Esophagus (tissue), 2 donors: Measurements from ENCODE around the gene EWSR1. TPM values are rescaled to one million over a fixed set of nuclear protein-coding genes. Genes with fewer than 3 reads are reported as not detected.

Experiments used
- H3K27ac ChIP-seq, 2 donors: one replicate each; pipeline ENCODE4 v1.5.1; 2013; ENCODE audit warnings: low read depth in 2 of 2, mild to moderate bottlenecking in 2 of 2, inconsistent platforms in 1 of 2, low read length in 1 of 2, moderate library complexity in 1 of 2
- H3K27me3 ChIP-seq, 2 donors: one replicate each; pipeline ENCODE4 v1.6.1; 2013; ENCODE audit warnings: low read length in 2 of 2, control low read depth in 1 of 2, mild to moderate bottlenecking in 1 of 2; ENCODE audit not compliant: insufficient read depth in 2 of 2, control insufficient read depth in 1 of 2
- H3K36me3 ChIP-seq, 2 donors: one replicate each; pipeline ENCODE4 v1.6.1; 2013; ENCODE audit warnings: low read length in 1 of 2; ENCODE audit not compliant: control insufficient read depth in 2 of 2, insufficient read depth in 2 of 2
- H3K4me1 ChIP-seq, 2 donors: one replicate each; pipeline ENCODE4 v1.6.1; 2013; ENCODE audit warnings: low read length in 1 of 2; ENCODE audit not compliant: control insufficient read depth in 2 of 2, insufficient read depth in 2 of 2
- H3K4me3 ChIP-seq, 2 donors: one replicate each; pipeline ENCODE4 v1.5.1; 2013; ENCODE audit warnings: low read length in 2 of 2, mild to moderate bottlenecking in 2 of 2, low read depth in 1 of 2, moderate library complexity in 1 of 2
- H3K9me3 ChIP-seq, 2 donors: one replicate each; pipeline ENCODE4 v1.6.1; 2013; ENCODE audit warnings: mild to moderate bottlenecking in 2 of 2, low read depth in 1 of 2, low read length in 1 of 2, moderate library complexity in 1 of 2; ENCODE audit not compliant: control insufficient read depth in 2 of 2, insufficient read depth in 1 of 2
- WGBS, 2 donors: extraction: QIAGEN DNeasy Blood & Tissue Kit; methylation state at CpG; one replicate each; pipeline ENCODE4 v1.1.7; 2013; 5-methylcytosine and 5-hydroxymethylcytosine counted together
- polyA plus RNA-seq, 2 donors: library from polyadenylated mRNA; stranded (reverse); fragments of 200-250 nt; gene quantifications; one replicate each; pipeline ENCODE4 v1.2.3, GENCODE V29; 2013
- donor health status: healthy with polysubstance abuse.
- donor health status: Bipolar disorder and iron deficiency.

EWSR1 gene
- polyA plus RNA-seq, 2 donors, result 103 to 138 TPM

- Histone ChIP-seq H3K9me3 (no peaks in the 10 kb centered on the region), H3K4me3 (no peak overlapping the region), H3K36me3 (no peaks in the 10 kb centered on the region), H3K4me1 (peaks cover 0 to 2% of the 10 kb centered on the region in 2 donors), H3K27me3 (no peaks in the 10 kb centered on the region), H3K27ac (no peak overlapping the region)
- WGBS, 2 donors, result 95 to 96% methylated on average over 5 of the region's 5 CpGs
These were observed 16.8 kb upstream of the EWSR1 start for GRCh38 chr22:29251265-29251664.

- no peak overlapping the region for H3K27ac ChIP-seq
- peaks cover 0 to 2% of the 10 kb centered on the region in 2 donors for H3K4me1 ChIP-seq
- no peak overlapping the region for H3K4me3 ChIP-seq
- H3K9me3 ChIP-seq, result no peaks in the 10 kb centered on the region
- WGBS, 2 donors, result 91 to 92% methylated on average over 10 of the region's 10 CpGs
- H3K27me3 ChIP-seq, result no peaks in the 10 kb centered on the region
- no peaks in the 10 kb centered on the region for H3K36me3 ChIP-seq
These were observed 15.8 kb upstream of the EWSR1 start for GRCh38 chr22:29251981-29252911.

GRCh38 chr22:29253561-29254285 is 14.3 kb upstream of the EWSR1 start:
- no peaks in the 10 kb centered on the region for H3K27me3 ChIP-seq
- H3K4me1 ChIP-seq, result peaks cover 0 to 2% of the 10 kb centered on the region in 2 donors
- H3K27ac ChIP-seq, result no peak overlapping the region
- H3K36me3 ChIP-seq, result peaks cover 0 to 3% of the 10 kb centered on the region in 2 donors
- WGBS, 2 donors, result 75 to 78% methylated on average over 14 of the region's 14 CpGs
- H3K9me3 ChIP-seq, result no peaks in the 10 kb centered on the region
- H3K4me3 ChIP-seq, result no peak overlapping the region

- H3K4me1 ChIP-seq, result peaks cover 0 to 2% of the 10 kb centered on the region in 2 donors
- H3K9me3 ChIP-seq, result no peaks in the 10 kb centered on the region
- peaks cover 0 to 5% of the 10 kb centered on the region in 2 donors for H3K36me3 ChIP-seq
- no peak overlapping the region for H3K4me3 ChIP-seq
- H3K27ac ChIP-seq, result no peak overlapping the region
- 61 to 64% methylated on average over 4 of the region's 4 CpGs for WGBS, 2 donors
- H3K27me3 ChIP-seq, result no peaks in the 10 kb centered on the region
These were observed 13.8 kb upstream of the EWSR1 start for GRCh38 chr22:29254286-29254660.

- Histone ChIP-seq H3K4me3 (no peak overlapping the region), H3K4me1 (peaks cover 0 to 2% of the 10 kb centered on the region in 2 donors), H3K36me3 (peaks cover 0 to 13% of the 10 kb centered on the region in 2 donors), H3K9me3 (no peaks in the 10 kb centered on the region), H3K27ac (no peak overlapping the region), H3K27me3 (no peaks in the 10 kb centered on the region)
- WGBS, 2 donors, result 95 to 96% methylated on average over 11 of the region's 11 CpGs
These were observed 12.9 kb upstream of the EWSR1 start for GRCh38 chr22:29255064-29255621.

- Histone ChIP-seq H3K4me3 (no peak overlapping the region), H3K27me3 (no peaks in the 10 kb centered on the region), H3K9me3 (no peaks in the 10 kb centered on the region), H3K4me1 (peaks cover 0 to 2% of the 10 kb centered on the region in 2 donors), H3K36me3 (peaks cover 0 to 17% of the 10 kb centered on the region in 2 donors), H3K27ac (no peak overlapping the region)
- WGBS, 2 donors, result 93 to 98% methylated on average over 8 of the region's 8 CpGs
These were observed 11.3 kb upstream of the EWSR1 start for GRCh38 chr22:29256606-29257325.

- no peaks in the 10 kb centered on the region for H3K9me3 ChIP-seq
- H3K4me1 ChIP-seq, result peaks cover 0 to 2% of the 10 kb centered on the region in 2 donors
- no peak overlapping the region for H3K27ac ChIP-seq
- peaks cover 0 to 17% of the 10 kb centered on the region in 2 donors for H3K36me3 ChIP-seq
- no peaks in the 10 kb centered on the region for H3K27me3 ChIP-seq
- WGBS, 2 donors, result 71 to 75% methylated on average over 8 of the region's 8 CpGs
- no peak overlapping the region for H3K4me3 ChIP-seq
These were observed 10.3 kb upstream of the EWSR1 start for GRCh38 chr22:29257751-29258181.

- H3K27me3 ChIP-seq, result no peaks in the 10 kb centered on the region
- 91 to 94% methylated on average over 14 to 17 of the region's 17 CpGs for WGBS, 2 donors
- no peak overlapping the region for H3K4me3 ChIP-seq
- H3K27ac ChIP-seq, result no peak overlapping the region
- peaks cover 0 to 2% of the 10 kb centered on the region in 2 donors for H3K4me1 ChIP-seq
- H3K9me3 ChIP-seq, result no peaks in the 10 kb centered on the region
- peaks cover 0 to 19% of the 10 kb centered on the region in 2 donors for H3K36me3 ChIP-seq
These were observed 9.4 kb upstream of the EWSR1 start for GRCh38 chr22:29258407-29259252.
